PC-3 (cell line): Measurements from ENCODE around the gene INPP5K.

ENCODE experiments used
- CTCF ChIP-seq: fragments of 300-600 bp; sonication (generic); conservative IDR thresholded peaks from 2 replicates; pipeline ENCODE4 v1.5.1; 2017; ENCODE audit warnings: antibody characterized with exemption, low read depth, mild to moderate bottlenecking, low read length
- EZH2 ChIP-seq: fragments of 300-600 bp; sonication (generic); IDR thresholded peaks from one replicate; pipeline ENCODE4 v1.6.1; 2017; ENCODE audit warnings: antibody characterized with exemption, mild to moderate bottlenecking, low read length; ENCODE audit not compliant: unreplicated experiment

DNA sequence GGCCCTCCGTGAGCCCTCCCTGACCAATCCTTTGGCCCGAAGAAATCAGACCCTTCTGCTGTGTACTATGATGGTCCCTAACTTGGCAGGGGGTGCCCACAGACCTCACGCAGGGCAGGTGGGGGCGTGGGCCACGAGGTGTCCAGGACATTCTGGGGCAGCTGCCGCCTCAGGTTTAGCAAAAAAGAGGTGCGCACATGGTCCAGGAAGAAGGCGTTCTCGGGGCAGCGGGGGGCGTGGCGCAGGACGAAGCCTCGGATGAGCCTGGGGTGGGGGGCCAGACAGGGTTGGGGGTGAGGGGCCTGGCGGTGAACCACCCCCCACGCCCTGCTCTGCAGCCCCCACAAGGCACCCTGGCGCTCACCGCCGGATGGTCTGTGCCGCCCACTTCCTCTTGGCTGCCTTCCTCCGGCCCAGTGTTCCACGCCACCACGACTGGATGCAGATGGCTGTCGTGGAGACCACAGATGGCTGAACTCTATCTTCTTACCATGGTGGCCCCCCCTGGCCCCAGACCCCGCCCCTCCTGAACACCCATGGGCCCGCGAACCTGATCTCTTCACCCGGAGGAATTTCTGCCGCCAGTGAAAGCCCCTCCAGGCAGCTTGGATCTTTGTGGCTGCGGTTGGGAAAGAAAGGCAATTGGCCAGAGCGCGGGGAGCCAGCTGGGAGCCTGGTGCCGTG lies 46.2 kb downstream of the INPP5K start:
- TF ChIP-seq CTCF (no peak), EZH2 (no peak)
